GM18498 (cell line): ENCODE data around the gene ARHGAP1.
"Not testable (repeated sequence)": the region's sequence is repeated elsewhere in the genome, so short reads cannot be mapped to it uniquely, and the experiment has no call there.

ENCODE experiments used
- ATAC-seq: cut with Tn5 transposase; IDR thresholded peaks from one replicate; pipeline ENCODE4 v1.9.1; 2021; ENCODE audit warnings: mild to moderate bottlenecking, moderate library complexity; ENCODE audit not compliant: unreplicated experiment

The ARHGAP1 gene

GRCh38 chr11:46724088-46724487 lies 23.7 kb upstream of the ARHGAP1 start:
- no peak for ATAC-seq

- ATAC-seq: no peak
Observed at GRCh38 chr11:46723359-46723680, 22.9 kb upstream of the ARHGAP1 start.

DNA sequence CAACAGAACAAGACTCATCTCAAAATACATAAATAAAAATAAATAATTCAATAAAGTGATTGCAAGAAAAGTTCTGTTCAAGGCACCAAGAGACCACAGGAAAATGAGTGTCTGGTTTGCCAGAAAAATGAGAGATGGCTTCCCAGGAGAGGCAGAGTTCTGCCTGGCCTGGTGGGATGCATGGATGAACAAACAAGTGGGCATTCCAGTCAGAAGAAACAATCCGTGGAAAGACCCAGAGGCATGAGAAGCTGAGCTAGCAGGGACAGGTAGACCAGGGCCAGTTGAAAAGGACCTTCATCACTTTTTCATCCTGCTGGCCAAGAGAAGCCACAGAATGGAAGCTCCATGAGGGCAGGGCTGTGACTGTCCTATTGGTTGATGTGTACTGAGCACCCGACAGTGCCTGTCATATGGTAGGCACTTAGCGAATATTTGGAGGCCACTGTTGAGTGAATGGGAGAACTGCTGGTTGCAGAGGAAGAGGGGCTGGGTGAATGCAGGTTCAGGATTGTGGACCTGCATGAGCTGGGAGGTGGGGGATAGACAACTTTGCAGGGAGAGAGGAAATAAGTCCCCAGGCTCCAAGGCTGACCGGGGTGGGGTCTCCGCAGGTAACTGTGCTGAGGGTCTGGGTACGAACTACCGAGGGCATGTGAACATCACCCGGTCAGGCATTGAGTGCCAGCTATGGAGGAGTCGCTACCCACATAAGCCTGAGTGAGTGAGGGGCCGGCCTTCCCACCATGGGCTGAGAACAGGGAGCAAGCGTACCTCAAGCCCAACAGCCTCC lies 22.3 kb upstream of the ARHGAP1 start:
- no peak for ATAC-seq

- no peak for ATAC-seq
Observed at GRCh38 chr11:46721286-46721685, 20.9 kb upstream of the ARHGAP1 start.

- ATAC-seq: no peak
Observed at GRCh38 chr11:46719543-46720218, 19.3 kb upstream of the ARHGAP1 start.

GRCh38 chr11:46719048-46719542 lies 18.7 kb upstream of the ARHGAP1 start, which contains the start of gene F2:
Gene F2, plus strand, starts transcription at chr11:46719213. Its CDS starts 23 bp downstream, at chr11:46719236.
- ATAC-seq: no peak

DNA sequence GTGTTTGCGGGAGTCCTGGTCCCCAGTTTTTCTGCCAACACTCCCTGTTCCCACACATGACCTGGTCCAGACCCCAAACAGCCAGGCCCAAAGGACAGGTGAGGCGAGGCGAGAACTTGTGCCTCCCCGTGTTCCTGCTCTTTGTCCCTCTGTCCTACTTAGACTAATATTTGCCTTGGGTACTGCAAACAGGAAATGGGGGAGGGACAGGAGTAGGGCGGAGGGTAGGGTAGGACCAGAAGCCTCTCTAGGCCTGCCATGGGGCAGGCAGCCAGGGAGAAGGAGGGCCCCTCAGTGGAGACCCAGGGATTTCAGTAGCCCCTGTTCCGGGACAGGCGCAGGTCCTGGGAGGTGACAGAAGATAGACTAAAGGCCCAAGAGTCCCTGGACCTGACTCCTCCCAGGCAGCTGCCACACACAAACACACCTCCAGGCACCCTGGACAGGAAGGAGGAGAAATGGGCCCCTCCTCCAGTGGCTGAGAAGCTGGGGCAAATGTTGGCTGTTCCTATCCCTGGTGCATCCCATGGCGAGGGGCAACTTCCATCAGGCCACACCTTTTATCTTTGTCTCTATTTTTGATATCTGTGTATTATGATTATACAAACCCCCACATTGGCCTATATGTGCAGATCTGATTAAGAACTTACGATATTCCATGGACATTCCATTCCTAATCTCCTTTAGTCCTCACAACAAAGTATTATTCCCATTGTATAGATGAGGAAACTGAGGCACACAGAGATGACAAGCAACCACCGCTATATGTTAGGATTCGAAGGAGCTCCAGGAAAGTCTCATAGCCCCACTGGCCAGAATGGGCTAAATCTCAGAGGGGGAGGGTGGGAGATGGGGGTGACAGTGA lies 18.0 kb upstream of the ARHGAP1 start:
- ATAC-seq: no peak

- not testable (repeated sequence) for ATAC-seq
Observed at GRCh38 chr11:46717825-46718154, 17.4 kb upstream of the ARHGAP1 start.

- ATAC-seq: no peak
Observed at GRCh38 chr11:46712874-46713576, 12.6 kb upstream of the ARHGAP1 start.

- no peak for ATAC-seq
Observed at GRCh38 chr11:46711303-46711702, 10.9 kb upstream of the ARHGAP1 start.

DNA sequence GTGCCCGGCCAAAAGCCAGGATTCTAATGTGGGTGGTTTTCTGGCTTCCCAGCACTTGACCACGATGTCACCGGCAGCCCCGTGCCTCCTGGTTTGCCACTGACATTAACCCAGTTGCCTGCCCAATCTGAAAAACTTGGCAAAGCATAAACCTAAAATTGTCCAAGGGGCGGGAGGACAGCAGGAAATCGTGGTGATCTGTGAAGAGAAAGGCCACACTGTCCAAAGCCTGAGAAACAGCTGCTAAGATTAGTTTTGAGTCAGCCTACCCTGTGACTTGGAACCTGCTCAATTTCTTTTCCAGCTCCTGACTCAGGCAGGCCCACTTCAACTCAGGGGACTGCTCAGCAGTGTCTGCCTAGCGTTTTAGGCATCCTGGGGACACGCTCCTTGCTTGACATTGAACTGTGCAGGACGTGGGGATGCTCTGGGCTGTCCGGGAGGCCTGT lies 10.4 kb upstream of the ARHGAP1 start:
- ATAC-seq: no peak

GRCh38 chr11:46709351-46709750 lies 8.9 kb upstream of the ARHGAP1 start:
- ATAC-seq: not testable (repeated sequence)

- no peak for ATAC-seq
Observed at GRCh38 chr11:46706886-46707285, 6.5 kb upstream of the ARHGAP1 start.

GRCh38 chr11:46705070-46705688 lies 4.8 kb upstream of the ARHGAP1 start:
- ATAC-seq: no peak

DNA sequence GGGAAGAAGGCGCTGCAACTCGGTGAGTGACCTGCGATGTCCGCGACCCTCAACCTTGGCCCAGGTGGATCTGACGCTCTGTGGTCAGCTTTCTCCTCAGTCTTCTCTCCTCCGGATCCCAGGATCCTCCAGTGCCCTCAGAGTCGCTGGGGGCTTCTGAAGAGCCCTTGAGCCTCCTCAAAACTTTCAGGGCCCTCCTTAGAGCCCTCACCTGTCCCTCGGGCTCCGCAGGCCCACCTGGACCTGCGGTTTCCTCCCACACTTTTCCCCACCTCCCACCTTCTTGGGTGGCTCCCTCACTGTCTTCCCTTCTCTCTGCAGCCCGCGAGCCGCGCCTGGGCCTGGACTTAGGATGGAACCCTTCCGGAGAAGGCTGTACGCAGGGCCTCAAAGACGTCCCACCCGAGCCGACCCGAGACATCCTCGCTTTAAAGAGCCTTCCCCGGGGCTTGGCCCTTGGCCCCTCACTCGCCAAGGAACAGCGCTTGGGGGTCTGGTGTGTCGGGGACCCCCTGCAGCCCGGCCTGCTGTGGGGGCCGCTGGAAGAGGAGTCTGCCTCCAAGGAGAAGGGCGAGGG lies 747 bp upstream of the ARHGAP1 start:
- ATAC-seq: no peak

- ATAC-seq: no peak
Observed at GRCh38 chr11:46698597-46698996, 1.8 kb downstream of the ARHGAP1 start.

DNA sequence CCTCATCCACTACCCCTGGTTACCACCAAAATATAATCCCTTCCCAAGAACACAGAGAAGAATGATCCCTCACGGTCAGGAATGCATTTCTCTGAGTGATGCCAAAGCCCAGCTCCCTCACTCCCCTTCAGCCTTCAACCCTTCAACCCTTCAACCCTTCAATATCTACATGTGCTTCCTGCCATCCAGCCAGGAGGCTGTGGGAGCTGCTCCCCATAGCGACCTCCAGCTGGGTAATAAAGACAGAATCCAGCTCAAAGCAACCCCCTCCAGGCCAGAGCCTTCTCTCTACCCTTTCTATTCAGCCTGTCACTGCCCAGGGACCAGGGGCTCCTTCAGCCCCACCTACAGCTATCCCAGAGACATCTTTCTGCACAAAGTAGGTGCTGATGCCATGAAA lies 2.7 kb downstream of the ARHGAP1 start:
- ATAC-seq: no peak

- ATAC-seq: no peak
Observed at GRCh38 chr11:46697303-46697702, 3.1 kb downstream of the ARHGAP1 start.

DNA sequence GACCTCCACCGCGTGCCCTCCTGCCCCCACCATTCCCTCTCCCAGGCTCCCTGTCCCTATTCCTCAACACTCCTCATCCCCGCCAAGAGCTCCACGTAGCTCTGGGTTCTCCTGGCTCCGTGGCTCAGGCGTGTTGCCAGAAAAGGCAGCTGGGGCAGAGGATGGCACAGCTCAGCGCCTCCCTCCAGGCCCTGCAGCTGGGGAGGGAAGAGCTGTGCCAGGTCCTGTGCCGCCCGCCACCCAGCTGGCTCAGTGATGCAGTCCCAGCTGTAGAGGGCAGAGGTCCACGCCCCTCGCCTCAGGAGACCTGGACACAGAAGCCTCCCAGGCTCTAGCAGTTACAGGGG lies 4.2 kb downstream of the ARHGAP1 start:
- ATAC-seq: no peak
